Measurements from ENCODE around the gene UCN2. TPM values are rescaled to one million over a fixed set of nuclear protein-coding genes. Genes with fewer than 3 reads are reported as not detected.

UCN2 gene
- total RNA-seq, 1 donor from 2014 or later = 0.89 TPM

GRCh38 chr3:48597408-48597800 lies 33.8 kb upstream of the UCN2 start:
- no peak overlapping the region for H3K4me3 Mint-ChIP-seq (ENCODE audit: unreplicated experiment)
- H3K4me1 Mint-ChIP-seq (ENCODE audit: unreplicated experiment) = peaks cover 61% of the 10 kb centered on the region
- no peaks in the 10 kb centered on the region for H3K27me3 Mint-ChIP-seq (ENCODE audit: unreplicated experiment)
- no peaks in the 10 kb centered on the region for H3K9me3 Mint-ChIP-seq (ENCODE audit: unreplicated experiment)
- no peak for DNase-seq (ENCODE audit: extremely low spot score, unreplicated experiment)
- H3K27ac Mint-ChIP-seq (ENCODE audit: unreplicated experiment) = peak overlapping the region; percentile 95
- H3K36me3 Mint-ChIP-seq (ENCODE audit: unreplicated experiment) = peaks cover 26% of the 10 kb centered on the region
- no peak for TF ChIP-seq CTCF (IDR thresholded peaks at IDR 0.05)

GRCh38 chr3:48596676-48597407 lies 33.3 kb upstream of the UCN2 start:
- Mint-ChIP-seq H3K9me3 (ENCODE audit: unreplicated experiment) (no peaks in the 10 kb centered on the region), H3K27ac (ENCODE audit: unreplicated experiment) (peak overlapping the region; percentile 95), H3K27me3 (ENCODE audit: unreplicated experiment) (no peaks in the 10 kb centered on the region), H3K4me3 (ENCODE audit: unreplicated experiment) (no peak overlapping the region), H3K4me1 (ENCODE audit: unreplicated experiment) (peaks cover 59% of the 10 kb centered on the region), H3K36me3 (ENCODE audit: unreplicated experiment) (peaks cover 23% of the 10 kb centered on the region)
- no peak for TF ChIP-seq CTCF (IDR thresholded peaks at IDR 0.05)
- DNase-seq (ENCODE audit: extremely low spot score, unreplicated experiment) = no peak

- peak overlapping the region; percentile 80 for H3K27ac Mint-ChIP-seq (ENCODE audit: unreplicated experiment)
- H3K9me3 Mint-ChIP-seq (ENCODE audit: unreplicated experiment) = no peaks in the 10 kb centered on the region
- peaks cover 59% of the 10 kb centered on the region for H3K4me1 Mint-ChIP-seq (ENCODE audit: unreplicated experiment)
- no peak for TF ChIP-seq CTCF (IDR thresholded peaks at IDR 0.05)
- DNase-seq (ENCODE audit: extremely low spot score, unreplicated experiment) = no peak
- no peak overlapping the region for H3K4me3 Mint-ChIP-seq (ENCODE audit: unreplicated experiment)
- no peaks in the 10 kb centered on the region for H3K27me3 Mint-ChIP-seq (ENCODE audit: unreplicated experiment)
- peaks cover 23% of the 10 kb centered on the region for H3K36me3 Mint-ChIP-seq (ENCODE audit: unreplicated experiment)
Observed at GRCh38 chr3:48596157-48596556, 32.6 kb upstream of the UCN2 start.

GRCh38 chr3:48595526-48596121 lies 32.0 kb upstream of the UCN2 start:
- H3K4me3 Mint-ChIP-seq (ENCODE audit: unreplicated experiment) = no peak overlapping the region
- peaks cover 20% of the 10 kb centered on the region for H3K36me3 Mint-ChIP-seq (ENCODE audit: unreplicated experiment)
- peak; percentile 93 for DNase-seq (ENCODE audit: extremely low spot score, unreplicated experiment)
- no peaks in the 10 kb centered on the region for H3K9me3 Mint-ChIP-seq (ENCODE audit: unreplicated experiment)
- H3K27me3 Mint-ChIP-seq (ENCODE audit: unreplicated experiment) = no peaks in the 10 kb centered on the region
- no peak for TF ChIP-seq CTCF (IDR thresholded peaks at IDR 0.05)
- peaks cover 56% of the 10 kb centered on the region for H3K4me1 Mint-ChIP-seq (ENCODE audit: unreplicated experiment)
- peak overlapping the region; percentile 80 for H3K27ac Mint-ChIP-seq (ENCODE audit: unreplicated experiment)

GRCh38 chr3:48595075-48595525 lies 31.5 kb upstream of the UCN2 start, which contains the start of gene COL7A1:
Gene COL7A1 (minus strand): TSS chr3:48595329. CDS start chr3:48595159, 170 bp downstream.
- H3K4me3 Mint-ChIP-seq (ENCODE audit: unreplicated experiment) = no peak within 1 kb of the TSS
- TF ChIP-seq CTCF (IDR thresholded peaks at IDR 0.05) = no peak
- no peaks in the 10 kb centered on the region for H3K27me3 Mint-ChIP-seq (ENCODE audit: unreplicated experiment)
- no peaks in the 10 kb centered on the region for H3K9me3 Mint-ChIP-seq (ENCODE audit: unreplicated experiment)
- H3K27ac Mint-ChIP-seq (ENCODE audit: unreplicated experiment) = peak within 1 kb of the TSS; percentile 80
- no peak for DNase-seq (ENCODE audit: extremely low spot score, unreplicated experiment)
- peaks cover 15% of the 10 kb centered on the region for H3K36me3 Mint-ChIP-seq (ENCODE audit: unreplicated experiment)
- H3K4me1 Mint-ChIP-seq (ENCODE audit: unreplicated experiment) = peaks cover 54% of the 10 kb centered on the region
